HL-60 (cell line): ENCODE data around the gene MACF1.

Experiments used
- CTCF ChIP-seq: IDR thresholded peaks from one replicate; pipeline ENCODE4 v1.5.1; 2011; ENCODE audit warnings: low read length, control low read depth, inconsistent platforms; ENCODE audit not compliant: insufficient read depth
- POLR2AphosphoS5 ChIP-seq: IDR thresholded peaks from 2 replicates; pipeline ENCODE4 v1.6.1; 2012; ENCODE audit warnings: low read depth
- TF ChIP-seq, protein P1 (sequence below): IDR thresholded peaks from 2 replicates; pipeline ENCODE4 v1.6.1; 2012; ENCODE audit warnings: low read depth; ENCODE audit not compliant: insufficient replicate concordance

DNA sequence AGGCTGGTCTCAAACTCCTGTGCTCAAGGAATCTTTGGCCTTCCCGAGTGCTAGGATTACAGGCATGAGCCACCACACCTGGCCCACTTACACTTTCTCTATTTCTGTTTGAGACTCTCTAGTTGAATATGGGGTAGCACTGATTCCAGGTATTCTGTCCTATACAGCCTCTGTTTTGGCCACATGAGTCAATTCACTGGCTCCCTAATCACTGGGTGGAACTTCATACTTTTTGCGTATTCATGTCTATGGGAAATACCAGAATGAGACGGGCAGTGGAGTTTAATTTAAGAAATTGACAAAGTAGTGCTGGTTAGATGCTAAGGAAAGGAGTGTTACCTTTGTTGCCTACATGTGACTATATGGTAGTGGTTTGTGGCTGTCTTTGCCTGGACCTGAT is 35.5 kb downstream of the MACF1 start:
- TF ChIP-seq CTCF, result no peak
- no peak for TF ChIP-seq POLR2AphosphoS5
- TF ChIP-seq, protein P1, sequence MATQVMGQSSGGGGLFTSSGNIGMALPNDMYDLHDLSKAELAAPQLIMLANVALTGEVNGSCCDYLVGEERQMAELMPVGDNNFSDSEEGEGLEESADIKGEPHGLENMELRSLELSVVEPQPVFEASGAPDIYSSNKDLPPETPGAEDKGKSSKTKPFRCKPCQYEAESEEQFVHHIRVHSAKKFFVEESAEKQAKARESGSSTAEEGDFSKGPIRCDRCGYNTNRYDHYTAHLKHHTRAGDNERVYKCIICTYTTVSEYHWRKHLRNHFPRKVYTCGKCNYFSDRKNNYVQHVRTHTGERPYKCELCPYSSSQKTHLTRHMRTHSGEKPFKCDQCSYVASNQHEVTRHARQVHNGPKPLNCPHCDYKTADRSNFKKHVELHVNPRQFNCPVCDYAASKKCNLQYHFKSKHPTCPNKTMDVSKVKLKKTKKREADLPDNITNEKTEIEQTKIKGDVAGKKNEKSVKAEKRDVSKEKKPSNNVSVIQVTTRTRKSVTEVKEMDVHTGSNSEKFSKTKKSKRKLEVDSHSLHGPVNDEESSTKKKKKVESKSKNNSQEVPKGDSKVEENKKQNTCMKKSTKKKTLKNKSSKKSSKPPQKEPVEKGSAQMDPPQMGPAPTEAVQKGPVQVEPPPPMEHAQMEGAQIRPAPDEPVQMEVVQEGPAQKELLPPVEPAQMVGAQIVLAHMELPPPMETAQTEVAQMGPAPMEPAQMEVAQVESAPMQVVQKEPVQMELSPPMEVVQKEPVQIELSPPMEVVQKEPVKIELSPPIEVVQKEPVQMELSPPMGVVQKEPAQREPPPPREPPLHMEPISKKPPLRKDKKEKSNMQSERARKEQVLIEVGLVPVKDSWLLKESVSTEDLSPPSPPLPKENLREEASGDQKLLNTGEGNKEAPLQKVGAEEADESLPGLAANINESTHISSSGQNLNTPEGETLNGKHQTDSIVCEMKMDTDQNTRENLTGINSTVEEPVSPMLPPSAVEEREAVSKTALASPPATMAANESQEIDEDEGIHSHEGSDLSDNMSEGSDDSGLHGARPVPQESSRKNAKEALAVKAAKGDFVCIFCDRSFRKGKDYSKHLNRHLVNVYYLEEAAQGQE, result no peak
